Body of pancreas (tissue), 4 donors: Measurements from ENCODE around the gene TPM1. TPM values are rescaled to one million over a fixed set of nuclear protein-coding genes. Genes with fewer than 3 reads are reported as not detected.
A peak's percentile ranks its signal among the peaks of the same experiment; 100 is the strongest.

Source experiments
- ATAC-seq: fragments of 150-250 bp; one replicate; pipeline ENCODE4 v1.9.1; 2016
- DNase-seq, 4 donors: peaks; one replicate each; pipeline ENCODE4 v3.0.0-alpha.2; 2019
- H3K27ac ChIP-seq, 4 donors: fragments of 200-600 bp; sonication (generic); 1 replicate in 3 of 4; 2 replicates in 1 of 4; pipeline versions ENCODE4 v1.5.1 to v1.6.1; 2016 to 2019; ENCODE audit warnings: mild to moderate bottlenecking in 1 of 4, mixed read lengths in 1 of 4, moderate library complexity in 1 of 4
- H3K27me3 ChIP-seq, 2 donors: fragments of 200-600 bp; sonication (generic); one replicate each; pipeline ENCODE4 v1.6.0; 2016; ENCODE audit warnings: mild to moderate bottlenecking in 1 of 2
- H3K36me3 ChIP-seq, 2 donors: fragments of 200-600 bp; sonication (generic); replicated peaks in 1 of 2; 2 replicates each; pipeline ENCODE4 v1.5.1; 2016; ENCODE audit warnings: low read depth in 2 of 2; ENCODE audit not compliant: insufficient read depth in 1 of 2
- H3K4me1 ChIP-seq: fragments of 200-600 bp; sonication (generic); one replicate; pipeline ENCODE4 v1.6.0; 2016
- H3K4me3 ChIP-seq, 2 donors: fragments of 200-600 bp; sonication (generic); 1 replicate in 1 of 2; 2 replicates in 1 of 2; pipeline ENCODE4 v1.5.1; 2016 to 2019
- H3K9me3 ChIP-seq, 3 donors: fragments of 200-600 bp; sonication (generic); 1 replicate in 2 of 3; 2 replicates in 1 of 3; pipeline ENCODE4 v1.5.1; 2016
- CTCF ChIP-seq, 7 experiments: fragments of 450-650 bp in 4 of 7; fragments of 200-600 bp in 3 of 7; sonication (generic) in 3 of 7; IDR thresholded peaks; one replicate each; pipeline ENCODE4 v1.5.1; 2016 to 2019; ENCODE audit warnings: antibody characterized with exemption in 7 of 7
- POLR2A ChIP-seq, 3 donors: fragments of 450-650 bp; IDR thresholded peaks; one replicate each; pipeline ENCODE4 v1.6.1; 2016; ENCODE audit warnings: antibody characterized with exemption in 3 of 3, mild to moderate bottlenecking in 2 of 3
- WGBS, 2 donors: methylation state at CpG; one replicate each; pipeline ENCODE4 v1.1.5; 2017; 5-methylcytosine and 5-hydroxymethylcytosine counted together
- intact Hi-C: fragments of 100-400 bp; cut with DNase I; formaldehyde crosslinking; loops from one replicate; pipeline ENCODE4 v1.15.1; 2023
- total RNA-seq, 2 donors: library from RNA; depleted of rRNA; stranded (reverse); fragments of >200 nt; gene quantifications; one replicate each; pipeline ENCODE4 v1.1.0, GENCODE V29; 2016

The TPM1 gene
- total RNA-seq, 2 donors from 2014 or later = 417 to 435 TPM

GRCh38 chr15:63056829-63057228 is 14.3 kb downstream of the TPM1 start:
- no peaks in the 10 kb centered on the region for H3K27me3 ChIP-seq
- intact Hi-C loops = no loop called here
- WGBS, 2 donors = 40 to 49% methylated on average over 6 of the region's 6 CpGs
- H3K27ac ChIP-seq = peak overlapping the region in 2 of 4 donors; percentile 18 to 24
- peak in 2 of 4 donors; percentile 43 to 58 for DNase-seq
- H3K4me1 ChIP-seq = peaks cover 44% of the 10 kb centered on the region
- H3K9me3 ChIP-seq = no peaks in the 10 kb centered on the region
- no peak for ATAC-seq
- peaks cover 19 to 45% of the 10 kb centered on the region in 2 donors for H3K36me3 ChIP-seq
- TF ChIP-seq POLR2A (IDR thresholded peaks at IDR 0.05) (no peak), CTCF (IDR thresholded peaks at IDR 0.05) (no peak)
- H3K4me3 ChIP-seq = no peak overlapping the region

GRCh38 chr15:63057468-63058345 is 15.2 kb downstream of the TPM1 start:
- no peak for DNase-seq
- no peak for TF ChIP-seq POLR2A (IDR thresholded peaks at IDR 0.05)
- no peak for TF ChIP-seq CTCF (IDR thresholded peaks at IDR 0.05)
- Histone ChIP-seq H3K4me3 (no peak overlapping the region), H3K27me3 (no peaks in the 10 kb centered on the region), H3K27ac (no peak overlapping the region), H3K4me1 (peaks cover 36% of the 10 kb centered on the region), H3K36me3 (peaks cover 19 to 52% of the 10 kb centered on the region in 2 donors), H3K9me3 (no peaks in the 10 kb centered on the region)
- no peak for ATAC-seq
- intact Hi-C loops = no loop called here
- WGBS, 2 donors = 93 to 97% methylated on average over 8 of the region's 8 CpGs

- WGBS, 2 donors = 39 to 40% methylated on average over 3 of the region's 3 CpGs
- TF ChIP-seq POLR2A (IDR thresholded peaks at IDR 0.05) (no peak), CTCF (IDR thresholded peaks at IDR 0.05) (no peak)
- H3K4me3 ChIP-seq = no peak overlapping the region
- ATAC-seq = no peak
- H3K27me3 ChIP-seq = no peaks in the 10 kb centered on the region
- no peaks in the 10 kb centered on the region for H3K9me3 ChIP-seq
- DNase-seq = no peak
- H3K27ac ChIP-seq = peak overlapping the region in 1 of 4 donors; percentile 6
- H3K4me1 ChIP-seq = peaks cover 22% of the 10 kb centered on the region
- intact Hi-C loops = no loop called here
- H3K36me3 ChIP-seq = peaks cover 19 to 56% of the 10 kb centered on the region in 2 donors
Observed at GRCh38 chr15:63059075-63059474, 16.5 kb downstream of the TPM1 start.

GRCh38 chr15:63059573-63060216 is 17.1 kb downstream of the TPM1 start:
- H3K9me3 ChIP-seq = no peaks in the 10 kb centered on the region
- TF ChIP-seq POLR2A (IDR thresholded peaks at IDR 0.05) = no peak
- 74 to 85% methylated on average over 7 to 10 of the region's 10 CpGs for WGBS, 2 donors
- intact Hi-C loops = no loop called here
- ATAC-seq = no peak
- no peak overlapping the region for H3K4me3 ChIP-seq
- peaks cover 16% of the 10 kb centered on the region for H3K4me1 ChIP-seq
- no peaks in the 10 kb centered on the region for H3K27me3 ChIP-seq
- no peak for DNase-seq
- H3K36me3 ChIP-seq = peaks cover 19 to 56% of the 10 kb centered on the region in 2 donors
- peak overlapping the region in 1 of 4 donors; percentile 6 for H3K27ac ChIP-seq

- WGBS, 2 donors = 87 to 89% methylated on average over 10 of the region's 10 CpGs
- Histone ChIP-seq H3K4me1 (peaks cover 6% of the 10 kb centered on the region), H3K27me3 (no peaks in the 10 kb centered on the region), H3K9me3 (no peaks in the 10 kb centered on the region), H3K27ac (no peak overlapping the region), H3K36me3 (peaks cover 19 to 56% of the 10 kb centered on the region in 2 donors), H3K4me3 (no peak overlapping the region)
- ATAC-seq (no peak), DNase-seq (no peak)
- intact Hi-C loops = no loop called here
- TF ChIP-seq CTCF (IDR thresholded peaks at IDR 0.05) (no peak), POLR2A (IDR thresholded peaks at IDR 0.05) (no peak)
Observed at GRCh38 chr15:63060699-63061098, 18.2 kb downstream of the TPM1 start.
